Activated gamma-delta T cell (primary cell): ENCODE results near the gene APOL2.
"Not testable (repeated sequence)": the region's sequence is repeated elsewhere in the genome, so short reads cannot be mapped to it uniquely, and the experiment has no call there.

Experiments
- DNase-seq: peaks from one replicate; lab custom pipeline; 2025; lab: John Stamatoyannopoulos, UW

The APOL2 gene

GRCh38 chr22:36221799-36222751, 17.3 kb downstream of the APOL2 start:
- DNase-seq = no peak

- DNase-seq = no peak
Observed at GRCh38 chr22:36220451-36220921, 18.8 kb downstream of the APOL2 start.

DNA sequence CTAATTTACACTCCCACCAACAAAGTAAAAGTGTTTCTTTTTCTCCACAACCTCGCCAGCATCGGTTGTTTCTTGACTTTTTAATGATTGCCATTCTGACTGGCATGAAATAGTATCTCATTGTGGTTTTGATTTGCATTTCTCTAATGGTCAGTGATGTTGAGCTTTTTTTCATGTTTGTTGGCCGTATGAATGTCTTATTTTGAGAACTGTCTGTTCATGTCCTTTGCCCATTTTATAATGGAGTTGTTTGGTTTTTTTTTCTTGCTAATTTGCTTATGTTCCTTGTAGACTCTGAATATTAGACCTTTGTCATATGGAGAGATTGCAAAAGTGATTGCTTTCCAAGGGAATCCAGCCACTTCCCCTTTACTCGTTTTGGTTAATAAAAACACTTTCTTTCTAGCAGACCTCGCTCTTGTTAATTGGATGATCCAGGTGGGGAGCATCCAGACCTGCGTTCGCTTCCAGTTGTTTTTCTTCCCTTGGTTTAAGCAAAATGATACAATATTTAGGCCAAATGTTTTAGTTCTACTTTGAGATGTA, 20.6 kb downstream of the APOL2 start:
- no peak for DNase-seq

- DNase-seq = no peak
Observed at GRCh38 chr22:36215981-36216380, 23.3 kb downstream of the APOL2 start.

DNA sequence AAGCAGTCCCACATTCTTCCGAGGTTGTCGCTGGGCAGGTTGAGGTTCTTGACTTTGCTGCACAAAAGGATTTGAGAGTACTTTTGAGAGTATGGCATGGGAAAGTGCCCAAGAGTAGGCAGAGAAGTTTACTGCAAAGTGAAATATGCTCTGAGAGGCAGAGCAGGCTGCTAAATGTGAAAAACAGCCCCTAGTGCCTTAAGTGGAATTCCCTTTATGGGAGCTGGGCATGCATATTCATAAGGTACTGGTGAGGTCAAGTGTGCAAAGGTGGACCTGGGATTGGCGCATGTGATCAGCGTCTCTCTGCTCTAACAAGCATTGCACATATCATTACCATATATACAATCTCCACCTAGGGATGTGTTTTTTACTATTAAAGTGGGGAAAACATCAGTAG, 25.7 kb downstream of the APOL2 start:
- no peak for DNase-seq

DNA sequence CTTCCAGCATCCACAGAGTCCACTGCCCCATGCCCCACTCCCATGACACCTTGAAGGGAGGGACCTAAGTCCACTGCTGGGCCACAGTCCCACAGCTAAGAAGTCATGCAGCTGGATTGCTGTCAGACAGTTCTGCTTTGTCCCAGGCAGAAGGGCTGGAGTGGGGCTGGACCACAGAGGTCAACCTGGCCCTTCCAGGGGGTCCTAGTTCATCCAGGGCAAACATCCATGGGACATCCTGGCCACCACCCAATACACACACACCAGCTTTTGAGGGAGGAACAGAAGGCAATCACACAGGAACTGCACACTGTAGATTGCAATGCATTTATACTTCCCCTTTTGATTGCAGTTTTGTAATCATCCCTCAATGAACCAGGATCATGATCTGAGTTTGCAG, 26.4 kb downstream of the APOL2 start:
- DNase-seq = no peak

DNA sequence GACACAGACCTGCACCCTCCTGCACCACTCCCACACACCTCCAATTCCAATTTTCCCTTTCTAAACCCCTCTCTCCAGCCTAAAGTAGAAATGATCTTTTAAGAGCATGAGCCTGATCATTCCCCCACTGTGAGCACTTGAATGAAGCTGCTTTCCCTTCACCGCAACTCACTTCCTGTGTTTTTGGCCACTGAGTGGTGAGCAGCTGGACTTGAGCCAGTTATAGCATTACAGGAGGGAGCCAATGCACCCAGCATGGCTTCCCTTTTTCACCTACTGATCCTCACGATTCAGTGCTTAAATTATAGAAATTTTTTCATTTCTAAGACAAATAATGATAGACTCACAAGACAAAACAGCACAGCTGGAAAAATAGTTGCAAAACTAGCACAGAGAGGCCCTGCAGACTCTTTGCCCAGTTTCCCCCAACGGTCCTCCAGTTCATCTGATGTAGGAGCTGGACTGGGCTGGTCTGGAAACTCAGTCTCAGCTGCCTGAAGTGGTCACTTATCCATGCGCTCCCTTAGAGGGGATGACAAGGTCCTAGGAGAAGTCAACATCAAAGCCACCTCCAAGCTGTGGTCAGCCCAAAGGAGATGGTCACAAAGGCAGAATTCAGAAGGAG, 28.0 kb downstream of the APOL2 start:
- DNase-seq = no peak

DNA sequence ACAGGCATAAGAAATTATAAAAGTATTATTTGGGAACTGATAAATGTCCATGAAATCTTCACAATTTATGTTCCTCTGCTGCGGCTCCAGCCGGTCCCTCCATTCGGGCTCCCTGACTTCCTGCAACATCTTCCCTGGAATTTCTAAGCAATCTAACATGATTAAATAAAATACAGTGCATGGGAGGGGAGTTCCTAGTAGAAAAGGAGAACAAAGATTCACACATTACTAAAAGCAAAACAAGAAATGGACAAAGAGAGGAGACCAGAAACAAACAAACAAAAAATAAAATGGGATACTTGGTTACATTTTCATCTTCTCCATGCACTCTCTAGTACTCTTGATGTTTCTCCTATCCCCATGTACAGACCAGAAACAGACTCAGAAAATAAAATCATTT, 29.1 kb downstream of the APOL2 start:
- no peak for DNase-seq

DNA sequence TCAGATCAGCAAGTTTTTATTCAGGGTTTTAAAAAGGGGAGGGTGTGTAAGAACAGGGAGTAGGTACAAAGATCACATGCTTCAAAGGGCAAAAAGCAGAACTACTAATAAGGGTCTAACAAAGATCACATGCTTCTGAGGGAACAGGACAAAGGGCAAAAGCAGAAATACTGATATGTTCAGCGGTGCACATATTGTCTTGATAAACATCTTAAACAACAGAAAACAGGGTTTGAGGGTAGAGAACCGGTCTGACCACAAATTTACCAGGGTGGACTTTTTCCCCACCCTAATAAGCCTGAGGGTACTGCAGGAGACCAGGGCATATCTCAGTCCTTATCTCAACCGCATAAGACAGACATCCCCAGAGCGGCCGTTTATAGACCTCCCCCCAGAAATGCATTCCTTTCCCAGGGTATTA, 29.8 kb downstream of the APOL2 start:
- not testable (repeated sequence) for DNase-seq

GRCh38 chr22:36208914-36209313, 30.4 kb downstream of the APOL2 start:
- DNase-seq = no peak

- DNase-seq = no peak
Observed at GRCh38 chr22:36208162-36208765, 31.1 kb downstream of the APOL2 start.

- DNase-seq = no peak
Observed at GRCh38 chr22:36206255-36206654, 33.1 kb downstream of the APOL2 start.

DNA sequence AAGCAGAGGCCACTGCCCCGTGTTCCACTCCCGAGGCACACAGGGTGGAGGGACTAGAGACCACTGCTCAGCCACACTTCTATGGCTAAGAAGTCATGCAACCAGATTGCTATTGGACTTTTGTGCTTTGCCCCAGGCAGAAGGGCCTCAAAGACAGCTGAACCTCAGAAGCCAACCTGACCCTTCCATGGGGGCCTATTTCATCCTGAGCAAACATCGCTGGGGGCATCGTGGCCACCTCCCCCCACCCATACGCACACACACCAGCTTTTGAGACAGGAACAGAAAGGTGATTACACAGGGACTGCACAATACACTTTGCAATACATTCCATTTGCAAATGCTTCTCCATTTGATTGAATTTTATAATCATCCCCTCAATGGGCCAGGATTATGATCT, 33.8 kb downstream of the APOL2 start:
- not testable (repeated sequence) for DNase-seq

DNA sequence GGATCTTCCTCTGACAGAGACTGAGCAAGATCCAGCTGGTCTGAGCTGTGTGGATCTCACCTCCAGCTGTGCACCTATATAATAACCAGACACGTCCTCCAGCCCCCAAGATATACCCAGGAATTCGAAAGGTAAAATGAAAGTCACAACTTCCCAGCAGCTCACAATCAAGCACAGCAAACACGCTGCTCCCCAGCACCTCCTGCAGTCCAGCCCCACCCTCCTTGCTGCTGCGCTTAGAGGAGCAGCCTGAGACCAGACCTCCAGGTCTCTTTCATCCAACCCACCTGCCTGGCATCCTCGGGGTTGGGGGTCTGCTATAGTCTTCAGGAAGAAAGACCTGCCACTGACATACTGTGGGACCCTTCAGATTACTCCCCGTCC, 34.7 kb downstream of the APOL2 start:
- no peak for DNase-seq

GRCh38 chr22:36204001-36204631, 35.2 kb downstream of the APOL2 start:
- DNase-seq = no peak

GRCh38 chr22:36203441-36203840, 35.9 kb downstream of the APOL2 start:
- not testable (repeated sequence) for DNase-seq

DNA sequence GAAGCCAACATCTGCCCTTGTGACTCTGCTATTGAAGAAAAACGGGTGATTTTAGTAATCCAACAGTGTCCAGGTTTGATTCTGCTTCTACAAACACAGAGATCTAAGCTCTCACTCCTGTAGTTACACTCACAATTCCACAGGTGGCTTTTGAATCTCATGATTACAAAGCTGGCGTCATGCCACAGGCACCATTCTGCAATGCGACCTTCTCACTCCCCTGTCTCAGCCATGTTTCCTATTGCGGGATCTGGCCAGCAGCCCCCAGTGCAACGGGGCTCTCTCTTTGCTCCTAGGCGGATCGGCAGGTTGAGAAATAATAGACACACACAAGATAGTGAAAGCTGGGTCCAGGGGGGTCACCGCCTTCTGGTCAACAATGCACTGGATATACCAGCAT, 36.4 kb downstream of the APOL2 start:
- not testable (repeated sequence) for DNase-seq

GRCh38 chr22:36201630-36202319, 37.6 kb downstream of the APOL2 start, which contains the start of gene APOL4:
APOL4 (minus strand) TSS chr22:36201809; CDS start chr22:36201734, 75 bp downstream.
- no peak for DNase-seq

- DNase-seq = not testable (repeated sequence)
Observed at GRCh38 chr22:36201025-36201424, 38.3 kb downstream of the APOL2 start.

- DNase-seq = no peak
Observed at GRCh38 chr22:36199001-36199551, 40.3 kb downstream of the APOL2 start.

DNA sequence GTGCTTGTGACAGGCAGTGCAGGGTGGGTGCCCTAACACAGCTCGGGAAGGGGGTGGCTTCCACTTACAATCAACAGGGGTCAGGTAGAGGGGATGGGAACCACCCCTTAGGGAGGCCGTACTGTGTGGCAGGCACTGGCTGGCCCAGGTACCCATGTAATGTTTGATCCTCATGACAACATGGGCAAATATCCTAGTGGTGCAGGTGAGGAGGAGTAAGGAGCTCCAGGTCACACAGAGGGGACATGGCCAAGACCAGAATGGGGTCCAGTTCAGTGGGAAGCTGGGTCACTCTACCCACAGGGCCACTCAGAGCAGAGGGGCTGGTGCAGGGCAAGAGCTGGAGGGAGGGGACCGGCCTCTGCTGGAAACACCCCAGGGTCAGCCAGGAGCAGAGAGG, 40.8 kb downstream of the APOL2 start:
- DNase-seq = no peak
